ENCODE results near the gene C19orf67.
A peak's percentile ranks its signal among the peaks of the same experiment; 100 is the strongest.
"Not testable (repeated sequence)": the region's sequence is repeated elsewhere in the genome, so short reads cannot be mapped to it uniquely, and the experiment has no call there.

Gene C19orf67

DNA sequence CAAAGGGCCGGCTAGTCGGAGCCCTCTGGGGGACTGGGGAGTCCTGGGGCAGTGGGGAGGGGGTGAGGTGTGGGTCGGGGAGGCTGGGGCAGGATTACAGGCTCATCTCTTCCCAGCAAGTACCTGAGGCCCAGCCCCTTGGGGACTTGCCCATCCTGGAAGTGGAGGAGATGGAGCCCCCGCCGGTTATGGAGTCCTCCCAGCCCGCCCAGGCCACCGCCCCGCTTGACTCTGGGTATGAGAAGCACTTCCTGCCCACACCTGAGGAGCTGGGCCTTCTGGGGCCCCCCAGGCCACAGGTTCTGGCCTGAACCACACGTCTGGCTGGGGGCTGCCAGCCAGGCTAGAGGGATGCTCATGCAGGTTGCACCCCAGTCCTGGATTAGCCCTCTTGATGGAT lies 33.6 kb downstream of the C19orf67 start:
- no peak overlapping the region for H3K4me3 ChIP-seq (ENCODE audit: low read depth, low read length)
- no peak for DNase-seq (ENCODE audit: low read depth)
- TF ChIP-seq, protein P1, sequence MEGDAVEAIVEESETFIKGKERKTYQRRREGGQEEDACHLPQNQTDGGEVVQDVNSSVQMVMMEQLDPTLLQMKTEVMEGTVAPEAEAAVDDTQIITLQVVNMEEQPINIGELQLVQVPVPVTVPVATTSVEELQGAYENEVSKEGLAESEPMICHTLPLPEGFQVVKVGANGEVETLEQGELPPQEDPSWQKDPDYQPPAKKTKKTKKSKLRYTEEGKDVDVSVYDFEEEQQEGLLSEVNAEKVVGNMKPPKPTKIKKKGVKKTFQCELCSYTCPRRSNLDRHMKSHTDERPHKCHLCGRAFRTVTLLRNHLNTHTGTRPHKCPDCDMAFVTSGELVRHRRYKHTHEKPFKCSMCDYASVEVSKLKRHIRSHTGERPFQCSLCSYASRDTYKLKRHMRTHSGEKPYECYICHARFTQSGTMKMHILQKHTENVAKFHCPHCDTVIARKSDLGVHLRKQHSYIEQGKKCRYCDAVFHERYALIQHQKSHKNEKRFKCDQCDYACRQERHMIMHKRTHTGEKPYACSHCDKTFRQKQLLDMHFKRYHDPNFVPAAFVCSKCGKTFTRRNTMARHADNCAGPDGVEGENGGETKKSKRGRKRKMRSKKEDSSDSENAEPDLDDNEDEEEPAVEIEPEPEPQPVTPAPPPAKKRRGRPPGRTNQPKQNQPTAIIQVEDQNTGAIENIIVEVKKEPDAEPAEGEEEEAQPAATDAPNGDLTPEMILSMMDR (IDR thresholded peaks at IDR 0.05; ENCODE audit: control insufficient read depth, extremely low read depth, insufficient read depth), result no peak

DNA sequence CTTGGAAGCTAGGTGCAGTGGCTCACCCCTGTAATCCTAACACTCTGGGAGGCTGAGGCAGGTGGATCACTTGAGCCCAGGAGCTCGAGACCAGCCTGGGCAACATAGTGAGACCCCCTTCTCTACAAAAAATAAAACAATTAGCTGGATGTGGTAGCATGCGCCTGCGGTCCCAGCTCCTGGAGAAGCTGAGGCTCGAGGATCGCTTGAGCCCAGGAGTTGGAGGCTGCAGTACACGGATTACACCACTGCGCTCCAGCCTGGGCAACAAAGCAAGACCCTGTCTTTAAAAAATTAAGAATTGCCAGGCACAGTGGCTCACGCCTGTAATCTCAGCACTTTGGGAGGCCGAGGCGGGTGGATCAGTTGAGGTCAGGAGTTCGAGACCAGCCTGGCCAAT lies 34.6 kb downstream of the C19orf67 start:
- not testable (repeated sequence) for H3K4me3 ChIP-seq (ENCODE audit: low read depth, low read length); DNase-seq (ENCODE audit: low read depth)

DNA sequence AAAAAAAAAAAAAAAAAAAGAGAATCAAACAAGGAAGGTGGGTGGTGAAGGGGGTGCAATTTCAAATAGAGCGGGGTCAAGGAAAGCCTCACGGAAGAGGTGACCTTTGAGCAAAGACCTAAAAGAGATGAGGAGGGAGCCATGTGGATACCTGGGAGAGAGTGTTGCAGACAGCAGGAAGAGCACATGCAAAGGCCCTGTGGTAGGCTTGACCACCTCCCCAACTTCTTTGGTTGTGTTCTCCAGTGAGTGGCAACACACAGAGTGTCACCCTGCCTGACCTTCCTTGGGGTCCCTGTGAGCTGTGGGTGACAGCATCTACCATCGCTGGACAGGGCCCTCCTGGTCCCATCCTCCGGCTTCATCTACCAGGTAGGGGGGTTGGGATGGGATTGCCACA lies 35.1 kb downstream of the C19orf67 start:
- TF ChIP-seq, protein P1 (IDR thresholded peaks at IDR 0.05; ENCODE audit: control insufficient read depth, extremely low read depth, insufficient read depth), result no peak
- no peak overlapping the region for H3K4me3 ChIP-seq (ENCODE audit: low read depth, low read length)
- no peak for DNase-seq (ENCODE audit: low read depth)

DNA sequence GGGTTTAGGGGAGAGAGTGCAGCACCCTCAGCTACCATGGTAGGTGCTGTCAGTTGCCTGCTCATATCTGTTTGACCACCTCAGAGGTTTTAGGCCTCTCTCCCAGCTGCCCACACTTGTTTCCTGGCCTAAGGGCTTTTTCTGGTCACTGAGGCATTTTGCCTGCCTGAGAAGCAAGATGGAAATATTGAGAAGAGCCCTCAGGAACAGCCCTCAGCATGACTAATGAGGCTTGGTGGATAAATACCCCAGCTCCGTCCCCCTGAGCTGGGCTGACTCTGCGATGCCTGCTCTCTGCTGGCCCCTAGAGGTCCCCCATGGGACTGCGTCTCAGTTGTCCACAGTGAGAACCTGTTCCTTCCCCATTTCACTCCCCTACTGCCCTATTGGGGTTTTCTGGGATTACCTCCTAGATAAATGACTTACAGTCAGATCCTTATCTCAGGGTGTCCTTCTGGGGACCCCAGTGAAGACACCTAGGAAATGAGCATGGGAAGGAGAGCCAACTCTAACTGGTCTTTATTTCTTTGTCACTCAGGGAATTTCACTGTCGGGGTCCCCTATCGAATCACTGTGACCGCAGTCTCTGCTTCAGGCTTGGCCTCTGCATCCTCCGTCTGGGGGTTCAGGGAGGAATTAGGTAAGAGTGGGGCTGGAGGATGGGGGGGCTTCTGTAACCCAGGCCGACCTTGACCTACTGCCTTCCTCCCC lies 37.0 kb downstream of the C19orf67 start:
- TF ChIP-seq, protein P1 (IDR thresholded peaks at IDR 0.05; ENCODE audit: control insufficient read depth, extremely low read depth, insufficient read depth), result peak; percentile 67
- no peak for DNase-seq (ENCODE audit: low read depth)

DNA sequence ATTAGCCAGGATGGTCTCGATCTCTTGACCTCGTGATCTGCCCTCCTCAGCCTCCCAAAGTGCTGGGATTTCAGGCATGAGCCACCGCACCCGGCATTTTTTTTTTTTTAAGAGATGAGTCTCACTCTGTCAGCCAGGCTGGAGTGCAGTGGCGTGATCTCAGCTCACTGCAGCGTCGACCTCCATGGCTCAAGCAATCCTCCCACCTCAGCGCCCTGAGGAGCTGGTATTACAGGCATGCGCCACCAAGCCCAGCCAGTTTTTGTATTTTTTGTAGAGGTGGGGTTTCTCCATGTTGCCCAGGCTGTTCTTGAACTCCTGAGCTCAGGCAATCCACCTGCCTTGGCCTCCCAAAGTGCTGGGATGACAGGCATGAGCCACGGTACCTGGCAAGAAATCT lies 37.7 kb downstream of the C19orf67 start:
- H3K4me3 ChIP-seq (ENCODE audit: low read depth, low read length); DNase-seq (ENCODE audit: low read depth): not testable (repeated sequence)

More for the DNA sequence above, 37.0 kb downstream of the C19orf67 start:
- H3K4me3 ChIP-seq (ENCODE audit: low read depth, low read length), result no peak overlapping the region

DNA sequence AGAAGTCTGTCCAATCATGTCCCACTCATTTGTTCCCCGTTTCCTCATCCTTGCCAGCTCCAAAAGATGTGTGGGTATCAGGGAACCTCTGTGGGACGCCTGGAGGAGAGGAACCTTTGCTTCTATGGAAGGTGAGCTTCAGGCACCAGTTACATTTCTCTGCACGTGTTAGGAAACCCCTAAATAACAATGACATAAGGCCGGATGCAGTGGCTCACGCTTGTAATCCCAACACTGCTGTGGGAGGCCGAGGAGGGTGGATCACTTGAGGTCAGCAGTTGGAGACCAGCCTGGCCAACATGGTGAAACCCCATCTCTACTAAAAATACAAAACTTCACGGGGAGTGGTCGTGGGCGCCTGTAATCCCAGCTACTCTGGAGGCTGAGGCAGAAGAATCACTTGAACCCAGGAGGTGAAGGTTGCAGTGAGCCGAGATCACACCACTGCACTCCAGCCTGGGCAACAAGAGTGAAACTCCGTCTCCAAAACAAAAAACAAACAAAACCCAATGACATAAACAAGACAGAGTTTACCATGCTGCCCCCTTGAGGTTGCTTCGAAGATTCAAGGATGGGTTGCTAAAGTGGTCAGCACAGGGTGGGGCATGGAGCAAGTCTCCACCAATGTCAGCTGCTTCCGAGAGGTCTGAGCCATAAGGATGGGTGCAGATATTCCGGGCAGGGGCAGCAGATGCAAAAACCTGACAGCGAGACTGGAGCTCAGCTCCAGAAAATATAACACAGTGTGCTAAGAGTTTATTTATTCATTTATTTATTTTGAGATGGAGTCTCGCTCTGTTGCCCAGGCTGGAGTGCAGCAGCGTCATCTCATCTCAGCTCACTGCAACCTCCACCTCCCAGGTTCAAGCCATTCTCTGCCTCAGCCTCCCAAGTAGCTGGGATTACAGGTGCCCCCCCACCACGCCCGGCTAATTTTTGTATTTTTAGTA lies 42.6 kb downstream of the C19orf67 start:
- DNase-seq (ENCODE audit: low read depth), result peak; percentile 14
- TF ChIP-seq, protein P1 (IDR thresholded peaks at IDR 0.05; ENCODE audit: control insufficient read depth, extremely low read depth, insufficient read depth), result peak; percentile 41; the same call in 1 of the 2 replicates
- not testable (repeated sequence) for H3K4me3 ChIP-seq (ENCODE audit: low read depth, low read length)

DNA sequence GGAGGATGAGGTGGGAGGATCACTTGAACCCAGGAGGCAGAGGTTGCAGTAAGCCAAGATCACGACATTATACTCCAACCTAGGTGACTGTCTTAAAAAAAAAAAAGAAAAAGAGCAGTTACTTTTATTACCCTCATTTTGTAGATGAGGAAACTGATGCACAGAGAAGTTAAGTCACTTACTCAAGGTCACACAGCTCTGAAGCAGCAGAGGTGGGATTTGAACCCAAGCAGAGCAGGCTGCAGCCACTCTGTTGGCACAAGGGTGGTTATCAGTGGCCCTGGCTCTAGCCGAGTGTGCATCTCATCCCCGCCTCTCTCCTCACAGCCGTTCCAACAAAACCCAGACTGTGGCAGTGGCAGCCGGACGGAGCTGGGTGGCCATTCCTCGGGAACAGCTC lies 46.4 kb downstream of the C19orf67 start:
- DNase-seq (ENCODE audit: low read depth), result no peak
- TF ChIP-seq, protein P1 (IDR thresholded peaks at IDR 0.05; ENCODE audit: control insufficient read depth, extremely low read depth, insufficient read depth), result no peak
- no peak overlapping the region for H3K4me3 ChIP-seq (ENCODE audit: low read depth, low read length)

All from LNCaP clone FGC (cell line).